GM19193 (cell line): ENCODE results near the gene TK2.

Source experiments
- POLR2A ChIP-seq: IDR thresholded peaks from 4 replicates; pipeline ENCODE4 v1.6.1; 2011; ENCODE audit not compliant: insufficient read depth, insufficient read length; ENCODE audit errors: extremely low read depth

The TK2 gene

DNA sequence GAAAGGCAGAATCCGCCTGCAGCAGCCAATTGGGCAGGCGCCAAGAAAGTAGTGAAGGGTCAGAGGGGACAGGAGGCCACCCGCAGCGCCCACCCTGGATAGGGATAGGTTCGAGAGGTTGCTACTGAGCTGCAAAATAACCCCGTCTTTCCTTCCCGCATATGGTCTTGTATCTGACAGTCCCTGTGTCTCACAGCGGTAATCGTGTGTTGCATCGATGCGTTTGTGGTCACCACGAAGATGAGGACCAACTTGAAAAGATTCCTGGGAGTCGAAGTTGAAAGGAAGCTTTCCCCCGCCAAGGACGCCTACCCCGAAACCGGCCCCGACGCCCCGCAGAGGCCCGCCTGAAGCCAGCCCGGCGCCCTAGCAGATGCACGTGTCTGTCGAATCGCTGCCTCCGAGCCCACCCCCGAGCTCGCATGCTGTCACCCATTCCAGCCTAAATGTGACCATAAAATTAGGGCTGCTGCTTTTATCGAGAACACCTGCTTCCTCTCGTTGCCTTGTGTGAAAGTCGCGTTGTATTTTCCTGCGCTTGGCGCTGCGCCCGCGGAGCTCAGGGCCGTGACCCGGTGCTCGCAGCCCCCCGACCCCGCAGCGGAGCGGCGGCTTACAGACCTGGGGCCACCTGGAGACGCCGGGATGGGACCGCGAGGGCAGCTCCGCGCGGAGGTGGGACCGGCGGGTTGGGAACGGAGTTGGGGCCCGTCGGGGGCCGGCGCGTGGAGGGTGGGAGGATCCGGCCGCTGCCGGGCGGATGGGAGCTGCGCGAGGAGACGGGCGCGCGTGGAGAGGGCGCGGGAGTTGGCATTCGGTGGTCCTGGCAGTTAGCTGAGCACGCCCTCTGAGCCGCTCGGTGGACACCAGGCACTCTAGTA is 29.0 kb upstream of the TK2 start, which contains the start of gene CMTM2:
Gene CMTM2, plus strand, starts transcription at position 813 of the 881 bp plus-strand sequence. CDS start 145 bp downstream, outside the sequence.
- TF ChIP-seq POLR2A: no peak

DNA sequence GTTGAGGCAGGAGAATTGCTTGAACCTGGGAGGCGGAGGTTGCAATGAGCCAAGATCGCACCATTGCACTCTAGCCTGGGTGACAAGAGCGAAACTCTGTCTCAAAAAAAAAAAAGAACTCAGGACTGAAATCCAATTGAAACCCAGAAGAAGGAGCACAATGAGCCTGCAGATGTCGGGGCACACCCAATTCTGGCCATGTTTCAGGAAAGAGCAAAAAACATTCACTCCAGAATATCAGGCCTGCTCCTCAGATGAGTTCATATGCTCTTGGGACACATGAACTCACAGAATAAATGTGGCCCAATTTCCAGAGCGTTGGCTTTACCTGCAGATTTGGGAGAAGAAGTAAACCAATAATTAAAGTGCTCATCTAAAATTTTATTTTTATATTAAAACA is 26.4 kb upstream of the TK2 start:
- no peak for TF ChIP-seq POLR2A

DNA sequence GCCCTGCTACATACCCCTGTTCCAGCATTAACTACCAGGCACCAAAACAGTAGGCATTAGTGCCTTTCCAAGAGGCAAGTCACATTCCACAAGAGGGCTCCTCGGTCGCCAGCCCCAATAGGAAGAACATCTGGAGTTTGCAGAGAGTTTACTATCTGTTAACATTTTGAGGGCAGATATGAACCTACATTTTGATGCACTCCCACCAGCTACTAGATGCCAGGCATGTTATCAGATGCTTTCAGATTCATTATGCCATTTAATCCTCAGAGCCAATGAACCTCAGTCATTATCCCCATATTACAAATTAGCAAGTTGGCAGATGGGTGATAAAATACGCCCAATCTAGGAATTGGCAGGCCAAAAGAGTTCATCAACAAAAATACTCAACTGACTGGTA is 25.1 kb upstream of the TK2 start:
- TF ChIP-seq POLR2A: no peak

DNA sequence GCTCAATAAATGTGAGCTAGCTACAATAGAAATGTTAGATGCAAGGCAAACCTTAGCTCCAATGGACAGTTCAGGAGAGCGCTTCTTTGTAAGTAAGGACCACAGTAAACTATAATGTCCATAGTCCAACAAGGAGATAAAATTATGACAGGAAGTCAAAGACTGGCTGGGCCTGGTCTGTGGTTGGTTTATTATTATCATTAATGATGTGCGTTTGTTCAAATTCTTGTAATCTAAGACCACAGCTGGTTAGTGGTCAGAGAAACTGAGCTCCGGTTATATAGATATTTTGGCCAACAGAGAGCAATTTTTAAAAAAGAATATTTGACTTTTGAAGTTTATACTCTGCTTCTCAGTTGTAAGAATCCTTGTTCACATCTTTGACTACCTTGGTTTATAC is 24.6 kb upstream of the TK2 start:
- TF ChIP-seq POLR2A: no peak

DNA sequence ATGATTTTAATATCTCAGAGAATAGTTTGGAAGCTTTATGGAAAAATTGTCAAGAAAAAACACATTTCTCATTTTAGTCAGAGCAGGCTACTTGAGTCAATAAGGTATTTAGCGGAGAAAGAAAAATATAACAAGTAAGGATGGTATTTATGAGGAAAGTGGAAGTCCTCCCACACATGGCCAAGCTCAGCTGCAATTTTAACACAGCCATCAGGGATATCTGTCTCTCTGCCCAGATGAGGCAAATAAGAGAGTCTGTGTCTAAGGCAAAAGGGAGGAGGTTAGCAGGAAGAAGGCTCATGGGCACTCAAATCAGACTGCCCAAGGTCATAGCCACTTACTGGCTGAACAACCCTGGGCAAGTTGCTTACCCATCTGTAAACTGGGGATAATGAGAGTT is 24.2 kb upstream of the TK2 start:
- no peak for TF ChIP-seq POLR2A

DNA sequence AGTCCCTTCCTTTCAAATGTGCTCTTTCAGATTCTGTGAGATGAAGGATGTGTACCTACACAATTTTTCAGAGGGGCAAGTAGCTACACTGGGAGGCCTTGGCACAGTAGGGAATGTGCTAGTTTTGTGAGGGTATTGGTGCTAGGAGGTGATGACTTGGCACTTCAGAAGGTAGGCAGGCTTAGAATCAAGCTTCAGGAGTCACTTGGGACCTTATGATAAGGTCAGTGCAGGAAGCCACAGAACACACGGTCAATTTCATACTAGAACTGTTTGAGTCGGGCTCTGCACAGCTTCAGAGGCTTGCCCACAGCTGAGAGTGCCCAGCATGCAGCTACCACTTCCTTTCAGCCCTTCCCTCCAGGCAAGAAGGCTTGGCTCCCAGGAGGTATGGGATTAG is 22.4 kb upstream of the TK2 start:
- TF ChIP-seq POLR2A: no peak

DNA sequence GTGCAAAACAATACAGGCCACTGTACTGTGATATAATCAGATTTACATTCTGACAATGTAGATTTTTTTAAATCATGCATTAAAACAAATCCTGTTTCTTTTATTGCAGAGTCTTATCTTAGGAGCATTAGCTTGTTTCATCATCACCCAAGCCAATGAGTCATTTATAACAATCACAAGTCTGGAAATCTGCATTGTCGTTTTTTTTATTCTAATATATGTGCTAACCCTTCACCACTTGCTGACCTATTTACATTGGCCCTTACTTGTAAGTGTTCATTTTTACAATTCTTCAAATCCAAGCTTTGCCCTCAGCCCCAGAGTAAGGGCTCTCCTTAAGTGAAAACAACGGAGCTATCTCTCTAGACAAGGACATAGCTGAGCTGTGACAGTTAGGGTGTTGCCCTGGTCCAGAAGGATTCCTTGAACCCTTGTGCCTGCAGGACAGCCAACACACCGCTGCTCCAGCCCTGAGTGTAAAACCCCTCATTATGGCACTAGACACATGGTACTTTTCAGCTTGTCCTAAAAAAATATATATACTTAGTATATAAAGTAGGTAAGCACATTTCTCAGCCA is 20.0 kb upstream of the TK2 start:
- no peak for TF ChIP-seq POLR2A

DNA sequence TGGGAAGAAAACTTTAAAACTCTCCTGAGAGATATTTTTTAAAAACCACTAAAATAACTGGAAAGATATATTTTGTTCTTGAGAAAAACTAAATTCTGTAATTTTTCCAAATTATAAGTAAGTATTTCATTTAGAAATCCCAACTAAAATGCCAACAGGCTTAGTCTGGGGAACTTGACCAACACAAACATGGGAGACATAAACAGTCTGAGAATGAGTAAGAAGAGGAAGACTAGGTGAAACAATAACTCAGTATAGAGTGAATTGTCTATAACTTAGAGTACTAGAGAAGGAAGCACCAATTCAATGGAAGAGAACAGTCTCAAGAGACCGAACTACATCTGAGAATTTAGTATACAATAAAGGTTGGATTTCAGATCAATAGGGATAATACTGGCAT is 19.2 kb upstream of the TK2 start:
- no peak for TF ChIP-seq POLR2A

DNA sequence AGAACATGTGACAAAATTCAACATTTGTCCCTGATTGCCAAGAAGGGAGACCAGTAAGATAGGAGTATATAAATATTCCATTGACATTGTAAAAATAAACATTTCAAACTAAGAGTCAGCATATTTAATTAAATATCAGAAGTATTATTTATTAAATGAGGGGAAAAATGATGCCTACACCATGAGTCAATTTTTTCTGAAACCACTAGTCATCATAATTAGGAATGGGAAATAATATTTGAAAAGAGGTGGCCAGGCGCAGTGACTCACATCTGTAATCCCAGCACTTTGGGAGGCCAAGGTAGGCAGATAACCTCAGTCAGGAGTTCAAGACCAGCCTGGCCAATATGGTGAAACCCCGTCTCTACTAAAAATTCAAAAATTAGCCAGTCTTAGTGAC is 18.4 kb upstream of the TK2 start:
- TF ChIP-seq POLR2A: no peak

DNA sequence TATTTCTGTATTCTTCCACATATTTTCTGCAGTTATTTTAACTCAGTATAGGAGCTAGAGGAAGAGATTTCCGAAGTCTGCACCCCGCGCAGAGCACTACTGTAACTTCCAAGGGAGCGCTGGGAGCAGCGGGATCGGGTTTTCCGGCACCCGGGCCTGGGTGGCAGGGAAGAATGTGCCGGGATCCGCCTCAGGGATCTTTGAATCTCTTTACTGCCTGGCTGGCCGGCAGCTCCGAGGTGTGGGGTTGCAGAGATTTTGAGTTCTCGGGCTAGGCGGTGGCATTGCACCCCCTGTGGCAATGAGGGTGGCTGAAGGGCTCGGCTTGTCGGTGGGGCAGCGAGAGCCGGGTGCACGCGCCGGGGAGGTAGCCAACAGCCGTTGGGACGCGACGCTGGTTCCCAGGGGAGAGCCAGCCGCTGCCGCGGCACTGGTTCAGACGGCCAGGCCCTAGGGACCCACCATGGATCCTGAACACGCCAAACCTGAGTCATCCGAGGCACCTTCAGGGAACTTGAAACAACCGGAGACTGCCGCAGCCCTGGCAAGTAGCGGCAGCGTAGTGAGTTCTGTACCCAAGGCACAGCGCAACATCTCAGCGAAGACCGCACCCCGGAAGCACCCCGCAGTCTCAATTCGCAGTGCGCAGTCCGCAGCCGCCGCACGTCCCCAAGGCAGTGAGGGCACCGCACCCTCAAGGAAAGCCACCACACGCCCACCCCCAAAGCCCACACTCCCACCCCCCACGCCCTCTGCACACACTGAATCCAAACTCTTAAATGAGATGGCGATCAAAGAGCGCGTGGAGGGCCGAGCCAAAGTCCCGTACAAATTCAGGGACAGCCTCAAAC is 16.4 kb upstream of the TK2 start, which contains the start of gene CMTM1:
Gene CMTM1, plus strand, starts transcription at position 389 of the 851 bp plus-strand sequence. Its CDS starts 75 bp downstream, at position 464.
- no peak for TF ChIP-seq POLR2A

DNA sequence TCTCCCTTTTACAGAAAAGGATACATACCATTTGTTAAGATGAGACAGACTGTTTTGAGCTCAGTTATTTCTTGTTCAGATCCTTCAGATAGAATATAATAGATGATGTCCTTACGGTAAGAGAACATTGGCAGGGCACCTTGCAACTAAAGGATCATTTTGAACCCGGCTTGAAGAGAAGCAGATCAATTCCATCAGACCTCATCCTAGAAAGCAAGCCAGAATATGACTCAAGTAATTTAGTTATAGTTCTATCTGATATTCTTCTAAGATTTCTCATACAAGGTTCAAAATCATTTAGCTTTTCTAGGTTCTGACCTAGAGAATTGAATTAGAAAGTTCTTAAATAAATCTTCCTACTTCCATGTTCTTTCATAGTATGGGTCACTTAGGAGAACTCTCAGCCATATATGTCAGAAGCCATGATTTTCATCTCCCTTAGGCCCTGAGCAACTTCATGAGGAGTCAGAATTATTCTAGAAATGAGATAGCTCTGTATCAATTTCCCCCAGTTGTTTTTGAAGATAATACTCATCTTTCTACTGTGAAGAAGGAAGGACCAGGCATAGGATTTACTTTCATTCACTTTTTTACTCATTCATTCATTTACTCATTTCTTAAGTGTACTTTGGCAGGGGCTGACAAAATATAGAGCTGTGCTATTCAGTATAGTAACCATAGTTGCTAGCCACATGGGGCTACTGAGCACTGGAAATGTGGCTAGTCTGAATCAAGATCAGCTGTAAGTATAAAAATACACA is 13.8 kb upstream of the TK2 start:
- TF ChIP-seq POLR2A: no peak

DNA sequence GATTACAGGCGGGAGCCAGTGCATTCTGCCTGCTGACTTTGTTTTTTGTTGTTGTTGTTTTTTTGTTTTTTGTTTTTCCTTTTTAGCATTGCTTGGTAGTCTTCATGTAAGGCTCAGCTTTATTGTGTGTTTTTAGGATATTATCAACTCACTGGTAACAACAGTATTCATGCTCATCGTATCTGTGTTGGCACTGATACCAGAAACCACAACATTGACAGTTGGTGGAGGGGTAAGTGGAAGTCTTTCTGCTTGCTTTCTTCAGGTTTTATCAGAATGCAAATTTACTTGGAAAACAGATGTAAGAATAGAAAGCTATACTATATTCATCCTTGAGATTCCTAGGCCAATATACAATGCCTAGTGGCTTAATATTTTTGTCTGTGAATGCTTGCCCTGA is 13.1 kb upstream of the TK2 start:
- TF ChIP-seq POLR2A: no peak

DNA sequence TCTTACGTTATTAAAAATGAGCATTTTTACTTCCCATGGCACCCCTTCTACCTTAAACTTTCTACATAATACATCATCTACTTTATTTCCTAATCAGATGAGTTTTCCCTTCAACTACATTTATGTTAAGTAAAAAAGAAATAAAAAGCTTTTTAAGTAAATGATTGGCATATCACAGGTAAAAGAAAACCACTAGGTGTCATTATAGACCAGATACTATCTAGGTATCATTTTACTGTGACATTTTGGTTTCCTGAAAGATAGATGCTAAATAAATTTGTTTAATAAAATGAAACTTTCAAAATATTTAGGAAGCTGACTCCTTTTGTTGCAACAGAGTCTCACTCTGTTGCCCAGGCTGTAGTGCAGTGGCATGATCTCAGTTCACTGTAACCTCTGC is 12.5 kb upstream of the TK2 start:
- no peak for TF ChIP-seq POLR2A

DNA sequence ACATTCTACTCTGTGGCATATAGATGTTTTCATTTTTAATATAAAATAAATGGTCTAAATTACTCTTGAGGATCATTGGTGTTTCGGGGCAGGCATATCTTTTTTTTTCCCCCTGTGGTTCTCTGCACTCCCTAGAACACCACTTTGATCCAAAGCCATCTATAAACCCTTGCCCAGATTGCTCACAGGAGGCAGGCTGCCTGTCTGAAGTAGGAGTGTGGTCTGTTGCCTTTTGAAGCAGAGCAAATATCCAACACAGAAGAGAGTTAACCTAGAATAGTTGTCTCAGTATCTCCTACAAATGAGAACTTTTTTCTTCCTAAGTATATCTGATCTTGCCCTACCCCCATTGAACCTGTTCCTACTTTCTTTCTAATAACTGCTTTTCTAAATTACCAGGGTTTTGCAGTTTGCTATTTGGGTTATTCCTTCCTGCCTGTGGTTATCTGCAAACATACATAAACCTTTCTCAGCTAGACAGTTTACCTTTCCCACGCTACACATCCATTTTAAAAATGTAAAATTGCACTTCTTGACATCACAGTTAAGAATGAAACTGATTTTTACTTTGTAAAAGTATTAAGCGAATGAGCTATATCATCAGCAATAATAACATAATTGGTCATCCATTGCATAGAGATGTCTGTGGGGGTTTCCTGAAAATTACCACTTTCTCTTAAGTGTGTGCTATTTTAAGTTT is 11.6 kb upstream of the TK2 start:
- no peak for TF ChIP-seq POLR2A
